Activated T-cell treated with anti-CD3 and anti-CD28 coated beads, Interleukin-2, amount 50 U/mL, for 24 hours (primary cell): ENCODE results near the gene PIGK.

Experiments used
- DNase-seq: peaks from one replicate; pipeline ENCODE4 v3.0.0-alpha.2; 2020
- H3K27ac Mint-ChIP-seq: 2 replicates; pipeline ENCODE4 v1.8.0; 2020; ENCODE audit warnings: mild to moderate bottlenecking, mixed read lengths
- H3K27me3 Mint-ChIP-seq: 2 replicates; pipeline ENCODE4 v1.8.0; 2020; ENCODE audit warnings: mixed read lengths
- H3K36me3 Mint-ChIP-seq: 2 replicates; pipeline ENCODE4 v1.8.0; 2020; ENCODE audit warnings: low read depth, mixed read lengths
- H3K4me1 Mint-ChIP-seq: 2 replicates; pipeline ENCODE4 v1.8.0; 2020; ENCODE audit warnings: low read depth, mixed read lengths
- H3K4me3 Mint-ChIP-seq: 2 replicates; pipeline ENCODE4 v1.8.0; 2020; ENCODE audit warnings: mild to moderate bottlenecking, moderate library complexity, mixed read lengths
- H3K9me3 Mint-ChIP-seq: 2 replicates; pipeline ENCODE4 v1.8.0; 2020; ENCODE audit warnings: mixed read lengths

Gene PIGK

DNA sequence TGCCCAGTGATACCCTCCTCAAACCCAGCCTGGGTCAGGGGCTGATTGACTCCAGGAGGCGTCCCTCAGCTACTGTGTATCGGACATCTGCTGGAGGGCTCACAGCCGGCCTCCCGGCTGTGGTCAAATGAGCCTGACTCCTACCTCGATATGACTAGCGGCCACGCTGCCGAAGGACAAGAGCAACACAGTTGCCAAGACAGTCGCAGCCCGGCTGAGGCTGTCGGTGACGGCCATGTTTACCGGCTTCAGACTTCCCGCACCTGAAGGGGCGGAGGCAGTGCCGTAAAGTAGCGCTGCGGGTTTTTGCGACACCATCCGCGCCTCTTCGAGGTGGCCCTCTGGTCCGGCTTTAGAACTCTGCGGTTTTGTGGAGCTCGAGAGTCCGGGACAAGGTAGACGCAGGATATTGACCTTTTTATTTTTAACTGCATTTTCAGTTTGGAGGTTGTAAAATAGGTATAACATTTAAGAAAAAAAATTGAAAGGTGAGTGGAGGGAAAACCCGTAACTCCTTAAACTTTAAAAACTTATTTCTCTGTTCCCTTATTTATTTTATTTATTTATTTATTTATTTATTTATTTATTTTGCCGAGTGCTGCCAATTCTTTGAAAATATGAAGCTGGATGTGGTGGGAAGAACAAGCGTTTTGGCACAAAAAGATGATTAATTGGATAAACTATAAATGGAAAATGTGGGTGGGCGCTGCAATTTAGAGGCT, at the start of gene PIGK:
Gene PIGK (minus strand): TSS at position 265 of the 722 bp plus-strand sequence. CDS start 28 bp downstream, at position 237.
- H3K27ac Mint-ChIP-seq = peak within 1 kb of the TSS; percentile 95
- no peaks in the 10 kb centered on the region for H3K9me3 Mint-ChIP-seq
- peak within 1 kb of the TSS; percentile 91 for H3K4me3 Mint-ChIP-seq
- peaks cover 43% of the 10 kb centered on the region for H3K4me1 Mint-ChIP-seq
- peak; percentile 91 for DNase-seq
- H3K36me3 Mint-ChIP-seq = peaks cover 33% of the 10 kb centered on the region
- H3K27me3 Mint-ChIP-seq = no peaks in the 10 kb centered on the region

DNA sequence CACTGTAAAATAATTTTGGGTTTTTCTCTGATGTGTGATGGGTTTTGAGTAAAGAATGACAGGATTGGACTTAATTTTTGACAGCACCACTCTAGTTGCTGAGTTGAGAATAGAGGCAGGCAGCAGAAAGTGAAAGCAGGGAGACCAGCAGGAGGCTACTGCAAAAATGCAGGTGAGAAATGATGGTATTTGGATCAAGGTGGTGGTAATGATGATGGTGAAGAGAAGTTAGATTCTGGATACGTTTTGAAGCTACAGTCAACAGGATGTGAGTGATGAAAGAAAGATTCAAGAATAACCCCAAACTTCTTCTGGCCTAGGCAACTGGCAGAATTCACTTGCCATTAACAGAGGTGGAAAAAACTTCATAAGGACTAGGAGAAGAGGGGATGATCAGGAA, 47.8 kb upstream of the PIGK start:
- no peak for DNase-seq
- Mint-ChIP-seq H3K27me3 (no peaks in the 10 kb centered on the region), H3K9me3 (no peaks in the 10 kb centered on the region), H3K4me1 (peaks cover 5% of the 10 kb centered on the region), H3K4me3 (no peak overlapping the region), H3K36me3 (no peaks in the 10 kb centered on the region), H3K27ac (no peak overlapping the region)

DNA sequence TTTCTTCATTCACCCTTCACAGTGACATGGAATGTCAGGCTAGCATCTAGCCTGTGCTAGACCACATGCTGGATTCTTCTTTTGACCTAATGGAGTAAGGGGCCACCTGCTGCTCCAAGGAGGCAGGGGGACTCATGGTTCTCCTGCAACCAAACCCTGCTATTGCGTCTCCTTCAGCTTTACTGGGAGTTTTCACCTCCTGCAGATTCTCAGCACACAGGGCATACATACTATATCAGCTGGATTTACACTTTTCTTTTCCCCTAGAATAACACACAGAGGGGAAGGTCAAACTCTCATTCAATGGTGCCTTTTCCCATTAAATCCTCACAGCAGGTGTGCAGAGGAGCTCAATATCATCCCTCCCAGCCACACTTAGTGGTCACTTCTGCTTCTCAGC, 46.0 kb upstream of the PIGK start:
- DNase-seq = no peak
- H3K4me1 Mint-ChIP-seq = no peaks in the 10 kb centered on the region
- no peak overlapping the region for H3K27ac Mint-ChIP-seq
- H3K36me3 Mint-ChIP-seq = no peaks in the 10 kb centered on the region
- no peak overlapping the region for H3K4me3 Mint-ChIP-seq
- H3K27me3 Mint-ChIP-seq = no peaks in the 10 kb centered on the region
- H3K9me3 Mint-ChIP-seq = no peaks in the 10 kb centered on the region

DNA sequence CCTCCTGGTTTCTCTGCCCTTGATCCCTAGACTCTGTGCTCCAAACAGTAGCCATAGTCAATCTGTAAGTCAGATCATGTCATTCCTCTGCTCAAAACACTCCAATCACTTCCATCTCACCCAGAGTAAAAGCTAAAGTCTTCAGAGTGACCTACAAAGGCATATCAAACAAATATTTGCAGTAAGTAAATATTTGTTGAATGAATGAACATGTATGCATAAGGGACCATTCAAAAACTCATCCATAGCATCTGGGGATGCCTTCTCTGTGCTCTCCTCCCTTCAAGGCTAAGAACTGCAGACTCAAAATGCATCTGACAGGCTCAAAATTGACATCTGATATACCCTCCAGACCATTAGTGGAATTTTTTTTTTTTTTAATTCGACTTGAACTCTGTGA, 44.5 kb upstream of the PIGK start:
- Mint-ChIP-seq H3K27ac (no peak overlapping the region), H3K27me3 (no peaks in the 10 kb centered on the region), H3K36me3 (no peaks in the 10 kb centered on the region), H3K4me1 (no peaks in the 10 kb centered on the region), H3K4me3 (no peak overlapping the region), H3K9me3 (no peaks in the 10 kb centered on the region)
- no peak for DNase-seq

DNA sequence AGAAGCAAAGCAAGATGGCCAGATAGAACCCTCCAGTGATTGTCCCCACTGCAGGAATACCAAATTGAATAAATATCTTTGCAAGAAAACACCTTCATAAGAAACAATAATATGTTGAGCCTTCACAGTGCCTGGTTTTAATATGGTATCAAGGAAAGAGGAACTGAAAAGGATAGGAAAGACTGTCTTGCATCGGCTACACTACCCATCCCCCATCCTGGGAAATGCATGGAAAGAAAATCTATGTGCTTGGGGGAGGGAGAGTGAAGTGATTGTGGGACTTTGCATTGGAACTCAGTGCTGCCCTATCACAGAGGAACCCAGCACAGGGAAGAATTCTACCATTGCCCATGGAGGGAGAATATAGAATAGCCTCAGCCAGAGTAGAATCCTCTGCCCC, 34.0 kb upstream of the PIGK start:
- H3K9me3 Mint-ChIP-seq = peaks cover 52% of the 10 kb centered on the region
- peaks cover 5% of the 10 kb centered on the region for H3K4me1 Mint-ChIP-seq
- DNase-seq = no peak
- H3K4me3 Mint-ChIP-seq = no peak overlapping the region
- peaks cover 24% of the 10 kb centered on the region for H3K36me3 Mint-ChIP-seq
- H3K27ac Mint-ChIP-seq = no peak overlapping the region
- no peaks in the 10 kb centered on the region for H3K27me3 Mint-ChIP-seq

DNA sequence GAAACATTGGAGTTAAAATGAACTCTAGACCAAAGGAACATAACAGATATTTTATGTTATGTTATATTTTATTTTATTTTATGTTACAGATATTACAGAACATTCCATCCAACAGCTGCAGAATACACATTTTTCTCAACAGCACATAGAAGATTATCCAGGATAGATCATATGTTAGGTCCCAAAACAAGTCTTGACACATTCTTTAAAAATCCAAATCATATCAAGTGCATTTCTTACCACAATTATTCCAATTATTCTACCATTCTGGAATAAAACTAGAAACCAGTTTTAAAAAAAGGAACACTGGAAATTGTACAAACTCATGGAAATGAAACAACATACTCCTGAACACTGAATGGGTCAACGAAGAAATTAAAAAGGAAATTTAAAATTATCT, 30.9 kb upstream of the PIGK start:
- Mint-ChIP-seq H3K27me3 (no peaks in the 10 kb centered on the region), H3K36me3 (peaks cover 26% of the 10 kb centered on the region), H3K4me1 (peaks cover 5% of the 10 kb centered on the region), H3K9me3 (peaks cover 53% of the 10 kb centered on the region), H3K4me3 (no peak overlapping the region), H3K27ac (no peak overlapping the region)
- DNase-seq = no peak

DNA sequence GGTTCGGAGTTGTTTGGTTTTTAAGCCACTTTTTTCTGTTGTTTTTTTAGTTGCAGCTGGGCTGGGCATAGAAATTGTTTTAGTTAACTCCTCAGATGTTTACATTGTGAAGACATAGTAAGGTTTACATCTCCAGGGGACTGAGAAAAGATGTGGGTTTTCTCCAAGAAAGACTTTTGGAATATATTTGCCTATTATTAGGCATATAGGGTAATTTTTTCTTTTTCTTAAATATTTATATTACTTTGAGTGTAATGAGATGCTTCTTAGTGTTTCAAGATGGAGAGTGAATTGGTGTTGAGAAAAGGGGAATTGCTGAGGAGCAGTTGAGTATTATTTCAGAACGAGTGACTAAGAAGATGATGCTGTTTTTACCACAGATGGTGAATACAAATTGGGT, 26.6 kb upstream of the PIGK start:
- H3K27me3 Mint-ChIP-seq = no peaks in the 10 kb centered on the region
- no peak for DNase-seq
- H3K27ac Mint-ChIP-seq = no peak overlapping the region
- H3K4me3 Mint-ChIP-seq = no peak overlapping the region
- H3K36me3 Mint-ChIP-seq = peaks cover 20% of the 10 kb centered on the region
- H3K9me3 Mint-ChIP-seq = peaks cover 33% of the 10 kb centered on the region
- H3K4me1 Mint-ChIP-seq = peaks cover 5% of the 10 kb centered on the region

DNA sequence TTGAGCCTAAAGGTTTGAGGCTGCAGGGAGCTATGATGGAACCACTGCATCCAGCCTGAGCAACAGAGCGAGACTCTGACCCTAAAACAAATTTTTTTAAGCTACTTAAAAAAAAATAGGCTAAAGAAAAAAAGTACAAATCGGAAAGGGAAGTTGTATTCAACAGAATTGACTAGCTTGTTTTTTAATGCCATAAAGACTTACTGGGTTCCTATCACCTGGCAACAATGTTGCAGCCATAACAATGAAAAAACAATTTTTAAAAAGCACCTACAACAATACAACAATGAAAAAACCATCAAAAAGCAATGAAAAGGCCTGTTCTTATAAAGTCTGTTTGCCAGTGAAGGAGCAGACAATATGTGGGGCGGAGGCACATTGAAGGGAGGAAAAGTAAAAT, 20.1 kb upstream of the PIGK start:
- Mint-ChIP-seq H3K36me3 (no peaks in the 10 kb centered on the region), H3K4me1 (peaks cover 4% of the 10 kb centered on the region), H3K9me3 (peaks cover 4% of the 10 kb centered on the region), H3K4me3 (no peak overlapping the region), H3K27me3 (no peaks in the 10 kb centered on the region), H3K27ac (no peak overlapping the region)
- DNase-seq = no peak

DNA sequence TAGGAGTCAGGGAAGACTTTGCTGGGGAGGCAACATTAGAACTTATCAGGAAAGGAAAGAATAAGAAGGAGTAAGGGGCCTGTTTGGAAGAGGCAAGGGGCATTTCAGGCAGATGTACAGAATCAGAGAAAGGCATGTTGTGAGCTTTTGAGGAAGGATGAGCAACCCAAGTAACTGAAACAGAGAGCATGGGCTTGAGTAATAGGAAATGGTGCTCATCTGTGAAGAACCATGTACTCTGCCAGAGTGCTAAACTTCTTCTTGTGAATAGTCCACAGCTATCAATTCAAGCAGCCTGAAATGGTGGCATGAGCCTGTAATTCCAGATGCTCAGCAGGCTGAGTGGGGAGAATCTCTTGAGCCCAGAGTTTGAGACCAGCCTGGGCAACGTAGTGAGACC, 19.2 kb upstream of the PIGK start:
- no peaks in the 10 kb centered on the region for H3K27me3 Mint-ChIP-seq
- H3K4me1 Mint-ChIP-seq = peaks cover 4% of the 10 kb centered on the region
- peaks cover 7% of the 10 kb centered on the region for H3K9me3 Mint-ChIP-seq
- H3K27ac Mint-ChIP-seq = no peak overlapping the region
- no peak overlapping the region for H3K4me3 Mint-ChIP-seq
- H3K36me3 Mint-ChIP-seq = no peaks in the 10 kb centered on the region
- DNase-seq = no peak

DNA sequence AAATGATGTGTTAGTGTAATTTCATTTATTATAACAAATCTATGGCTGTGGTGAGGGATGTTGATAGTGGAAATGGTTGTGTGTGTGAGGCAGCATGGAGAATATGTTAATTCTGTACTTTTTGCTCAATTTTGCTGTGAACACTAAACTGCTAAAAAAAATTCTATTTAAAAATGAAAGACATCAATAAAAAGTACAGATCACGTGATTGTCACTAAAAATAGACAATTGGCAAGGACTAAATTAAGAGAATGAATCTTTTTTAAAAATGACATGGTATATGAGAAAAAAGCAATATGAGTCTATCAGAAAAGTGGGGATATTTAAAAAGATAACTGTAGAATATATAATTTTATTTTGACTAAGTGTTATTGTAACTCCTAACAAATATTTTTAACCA, 15.7 kb upstream of the PIGK start:
- Mint-ChIP-seq H3K4me1 (peaks cover 4% of the 10 kb centered on the region), H3K27ac (no peak overlapping the region), H3K9me3 (peaks cover 8% of the 10 kb centered on the region), H3K36me3 (peaks cover 2% of the 10 kb centered on the region), H3K27me3 (no peaks in the 10 kb centered on the region), H3K4me3 (no peak overlapping the region)
- no peak for DNase-seq

DNA sequence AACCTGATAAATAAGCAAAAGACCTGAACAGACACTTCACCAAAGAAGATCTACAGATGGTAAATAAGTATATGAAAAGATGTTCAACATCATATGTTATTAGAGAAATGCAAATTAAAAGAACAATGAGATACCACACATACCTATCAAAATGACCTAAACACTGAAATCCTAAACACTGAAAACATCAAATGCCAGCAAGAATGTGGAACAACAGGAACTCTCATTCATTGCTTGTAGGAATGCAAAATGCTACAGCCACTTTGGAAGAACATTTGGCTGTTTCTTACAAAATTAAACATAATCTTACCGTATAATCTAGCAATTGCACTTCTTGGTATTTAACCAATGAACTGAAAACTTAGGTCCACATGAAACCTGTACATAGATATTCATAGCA, 14.9 kb upstream of the PIGK start:
- H3K4me1 Mint-ChIP-seq = peaks cover 4% of the 10 kb centered on the region
- DNase-seq = no peak
- no peaks in the 10 kb centered on the region for H3K27me3 Mint-ChIP-seq
- H3K9me3 Mint-ChIP-seq = peaks cover 8% of the 10 kb centered on the region
- H3K27ac Mint-ChIP-seq = no peak overlapping the region
- no peak overlapping the region for H3K4me3 Mint-ChIP-seq
- peaks cover 2% of the 10 kb centered on the region for H3K36me3 Mint-ChIP-seq

DNA sequence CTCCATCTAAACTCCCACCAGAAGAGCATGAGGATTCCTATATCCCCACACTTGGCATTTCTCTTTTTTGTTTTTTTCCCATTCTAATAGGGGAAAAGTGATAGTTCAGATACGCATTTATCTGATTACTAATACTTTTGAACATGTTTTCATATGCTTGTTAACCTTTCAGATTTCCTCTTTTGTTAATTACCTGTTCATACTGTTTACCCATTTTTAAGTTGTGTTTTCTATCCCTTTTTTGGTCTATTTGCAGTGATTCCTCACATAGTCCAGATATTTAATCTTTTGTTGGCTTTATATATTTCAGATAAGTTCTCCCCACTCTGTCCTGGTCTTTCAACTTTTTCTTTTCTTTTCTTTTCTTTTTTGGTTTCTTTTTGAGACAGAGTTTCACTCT, 13.6 kb upstream of the PIGK start:
- Mint-ChIP-seq H3K36me3 (peaks cover 2% of the 10 kb centered on the region), H3K4me3 (no peak overlapping the region), H3K9me3 (peaks cover 8% of the 10 kb centered on the region), H3K27ac (no peak overlapping the region), H3K27me3 (no peaks in the 10 kb centered on the region), H3K4me1 (no peaks in the 10 kb centered on the region)
- DNase-seq = no peak

DNA sequence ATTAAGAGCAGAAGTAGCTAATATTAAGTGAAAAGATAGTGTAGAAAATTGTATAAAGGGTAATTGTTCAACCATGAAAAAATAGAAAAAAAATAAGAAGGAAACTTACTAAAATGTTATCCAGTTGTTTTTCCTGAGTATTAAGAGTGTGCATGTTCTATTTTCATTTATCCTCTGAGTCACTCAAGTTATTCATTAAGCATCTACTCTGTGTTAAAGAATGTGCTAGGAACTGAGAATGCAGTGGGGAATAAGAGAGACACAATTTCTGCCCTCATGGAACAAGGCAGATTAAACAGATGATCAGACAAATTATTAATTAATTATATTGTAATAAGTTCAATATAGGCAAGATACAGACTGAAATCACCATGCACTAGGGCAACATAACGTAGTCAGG, 10.8 kb upstream of the PIGK start:
- Mint-ChIP-seq H3K4me1 (no peaks in the 10 kb centered on the region), H3K9me3 (peaks cover 8% of the 10 kb centered on the region), H3K27ac (no peak overlapping the region), H3K36me3 (peaks cover 2% of the 10 kb centered on the region), H3K27me3 (no peaks in the 10 kb centered on the region), H3K4me3 (no peak overlapping the region)
- DNase-seq = no peak

DNA sequence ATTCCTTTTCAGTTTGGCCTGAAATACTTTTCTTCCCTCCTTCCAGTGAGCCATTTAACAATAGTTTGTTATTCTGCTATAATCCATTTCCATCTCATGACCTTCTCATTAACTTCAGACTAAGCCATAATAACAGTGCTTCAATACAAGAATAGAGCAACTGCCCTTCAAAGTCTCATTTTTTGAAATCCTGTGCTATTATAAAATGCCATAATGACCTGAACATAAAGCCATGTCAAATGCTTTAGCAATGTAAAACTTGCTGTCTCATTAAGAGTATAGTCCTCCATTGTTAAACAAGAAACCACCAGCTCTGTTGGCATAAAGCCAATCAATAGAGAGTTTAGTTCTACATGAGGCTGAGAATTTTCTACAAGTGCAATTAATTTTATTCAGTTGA, 9.6 kb upstream of the PIGK start:
- Mint-ChIP-seq H3K4me1 (no peaks in the 10 kb centered on the region), H3K27ac (no peak overlapping the region), H3K9me3 (peaks cover 4% of the 10 kb centered on the region), H3K36me3 (peaks cover 3% of the 10 kb centered on the region), H3K27me3 (no peaks in the 10 kb centered on the region), H3K4me3 (no peak overlapping the region)
- DNase-seq = no peak

DNA sequence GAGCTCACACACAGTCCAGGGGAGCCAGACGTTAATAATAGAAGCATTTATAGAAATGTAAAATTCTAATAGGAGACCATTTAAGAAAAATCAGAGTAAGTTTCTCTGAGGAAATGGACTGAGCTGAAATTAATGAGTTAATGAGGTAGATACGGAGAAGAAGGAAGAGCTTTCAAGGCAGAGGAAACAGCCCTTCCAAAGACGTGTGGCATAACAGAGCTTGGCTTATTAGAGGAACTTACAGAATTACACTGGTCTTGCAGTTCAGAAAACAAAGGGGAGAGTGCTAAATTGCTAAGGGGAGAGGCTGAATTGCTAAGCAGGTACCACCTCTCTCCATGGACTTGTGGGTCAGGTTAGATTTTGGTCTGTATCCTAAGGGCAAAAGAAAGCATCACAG, 8.2 kb upstream of the PIGK start:
- Mint-ChIP-seq H3K36me3 (peaks cover 9% of the 10 kb centered on the region), H3K27ac (no peak overlapping the region), H3K27me3 (no peaks in the 10 kb centered on the region), H3K9me3 (no peaks in the 10 kb centered on the region), H3K4me3 (no peak overlapping the region), H3K4me1 (no peaks in the 10 kb centered on the region)
- no peak for DNase-seq

DNA sequence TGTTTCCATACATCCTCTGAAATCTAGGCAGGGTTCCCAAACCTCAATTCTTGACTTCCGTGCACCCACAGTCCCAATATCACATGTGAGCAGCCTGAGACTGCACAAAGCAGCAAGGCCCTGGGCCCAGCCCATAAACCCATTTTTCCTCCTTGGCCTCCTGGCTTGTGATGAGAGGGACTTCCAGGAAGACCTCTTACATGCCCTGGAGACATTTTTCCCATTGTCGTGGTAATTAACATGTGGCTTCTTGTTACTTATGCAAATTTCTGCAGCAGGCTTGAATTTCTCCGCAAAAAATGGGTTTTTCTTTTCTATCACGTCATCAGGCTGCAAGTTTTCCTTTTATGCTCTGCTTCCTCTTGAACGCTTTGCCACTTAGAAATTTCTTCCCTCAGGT, 3.3 kb upstream of the PIGK start:
- no peak overlapping the region for H3K4me3 Mint-ChIP-seq

More for the DNA sequence above, 3.3 kb upstream of the PIGK start:
- H3K27ac Mint-ChIP-seq = no peak overlapping the region
- H3K9me3 Mint-ChIP-seq = no peaks in the 10 kb centered on the region
- no peak for DNase-seq
- H3K4me1 Mint-ChIP-seq = peaks cover 19% of the 10 kb centered on the region
- no peaks in the 10 kb centered on the region for H3K27me3 Mint-ChIP-seq
- peaks cover 33% of the 10 kb centered on the region for H3K36me3 Mint-ChIP-seq
